ENCODE measurements around the gene TPM2.

The TPM2 gene

GRCh38 chr9:35686222-35687203 lies 3.2 kb downstream of the TPM2 start:
- TF ChIP-seq, protein P1, sequence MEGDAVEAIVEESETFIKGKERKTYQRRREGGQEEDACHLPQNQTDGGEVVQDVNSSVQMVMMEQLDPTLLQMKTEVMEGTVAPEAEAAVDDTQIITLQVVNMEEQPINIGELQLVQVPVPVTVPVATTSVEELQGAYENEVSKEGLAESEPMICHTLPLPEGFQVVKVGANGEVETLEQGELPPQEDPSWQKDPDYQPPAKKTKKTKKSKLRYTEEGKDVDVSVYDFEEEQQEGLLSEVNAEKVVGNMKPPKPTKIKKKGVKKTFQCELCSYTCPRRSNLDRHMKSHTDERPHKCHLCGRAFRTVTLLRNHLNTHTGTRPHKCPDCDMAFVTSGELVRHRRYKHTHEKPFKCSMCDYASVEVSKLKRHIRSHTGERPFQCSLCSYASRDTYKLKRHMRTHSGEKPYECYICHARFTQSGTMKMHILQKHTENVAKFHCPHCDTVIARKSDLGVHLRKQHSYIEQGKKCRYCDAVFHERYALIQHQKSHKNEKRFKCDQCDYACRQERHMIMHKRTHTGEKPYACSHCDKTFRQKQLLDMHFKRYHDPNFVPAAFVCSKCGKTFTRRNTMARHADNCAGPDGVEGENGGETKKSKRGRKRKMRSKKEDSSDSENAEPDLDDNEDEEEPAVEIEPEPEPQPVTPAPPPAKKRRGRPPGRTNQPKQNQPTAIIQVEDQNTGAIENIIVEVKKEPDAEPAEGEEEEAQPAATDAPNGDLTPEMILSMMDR (conservative IDR thresholded peaks at IDR 0.05) = no peak
- no peak for TF ChIP-seq ZFX (IDR thresholded peaks at IDR 0.05)

DNA sequence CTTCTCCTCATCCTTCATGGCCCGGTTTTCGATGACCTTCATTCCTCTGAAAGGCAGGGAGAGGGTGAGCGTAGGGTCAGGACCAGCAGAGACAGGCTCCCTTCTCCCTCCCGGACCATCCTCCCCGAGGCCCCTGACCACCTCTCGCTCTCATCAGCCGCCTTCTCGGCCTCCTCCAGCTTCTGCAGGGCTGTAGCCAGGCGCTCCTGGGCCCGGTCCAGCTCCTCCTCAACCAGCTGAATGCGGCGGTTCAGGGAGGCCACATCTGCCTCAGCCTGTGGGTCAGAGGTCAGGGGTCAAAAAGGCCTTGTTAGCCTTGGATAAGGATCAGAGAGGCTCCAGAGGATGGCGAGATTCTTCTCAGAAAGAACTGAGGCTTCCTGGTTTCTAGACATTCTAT lies 4.2 kb downstream of the TPM2 start:
- H3K27ac ChIP-seq = no peak overlapping the region
- TF ChIP-seq, protein P1 (conservative IDR thresholded peaks at IDR 0.05) = no peak
- no peak for TF ChIP-seq ZFX (IDR thresholded peaks at IDR 0.05)

More at GRCh38 chr9:35686222-35687203, 3.2 kb downstream of the TPM2 start:
- no peak overlapping the region for H3K27ac ChIP-seq

DNA sequence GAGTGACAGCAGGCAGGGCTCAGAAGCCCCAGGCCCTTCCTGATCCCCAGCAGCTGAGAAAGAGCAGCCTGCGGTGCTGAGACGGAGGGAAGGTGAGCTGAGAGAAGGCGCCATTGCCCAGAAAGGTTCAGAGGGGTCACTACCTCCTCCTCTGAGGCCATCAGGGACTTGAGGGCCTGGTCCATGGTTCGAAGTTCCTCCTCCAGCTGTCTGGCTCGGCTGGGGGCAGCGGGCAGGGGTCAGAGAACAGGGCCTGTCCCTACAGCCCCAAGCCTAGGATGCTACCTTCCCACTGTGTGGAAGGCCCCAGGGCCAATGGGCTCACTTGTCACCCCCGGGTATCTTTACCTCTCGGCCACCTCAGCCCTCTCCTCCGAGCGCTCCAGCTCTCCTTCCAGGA lies 4.8 kb downstream of the TPM2 start:
- TF ChIP-seq, protein P1 (conservative IDR thresholded peaks at IDR 0.05) = no peak
- no peak for TF ChIP-seq ZFX (IDR thresholded peaks at IDR 0.05)
- no peak overlapping the region for H3K27ac ChIP-seq

GRCh38 chr9:35683323-35683722 lies 6.4 kb downstream of the TPM2 start:
- H3K27ac ChIP-seq = no peak overlapping the region

GRCh38 chr9:35682520-35683315 lies 7.0 kb downstream of the TPM2 start:
- TF ChIP-seq ZFX (IDR thresholded peaks at IDR 0.05) = no peak
- TF ChIP-seq, protein P1 (conservative IDR thresholded peaks at IDR 0.05) = no peak
- no peak overlapping the region for H3K27ac ChIP-seq

More at GRCh38 chr9:35683323-35683722, 6.4 kb downstream of the TPM2 start:
- TF ChIP-seq ZFX (IDR thresholded peaks at IDR 0.05) = no peak
- TF ChIP-seq, protein P1 (conservative IDR thresholded peaks at IDR 0.05) = no peak

DNA sequence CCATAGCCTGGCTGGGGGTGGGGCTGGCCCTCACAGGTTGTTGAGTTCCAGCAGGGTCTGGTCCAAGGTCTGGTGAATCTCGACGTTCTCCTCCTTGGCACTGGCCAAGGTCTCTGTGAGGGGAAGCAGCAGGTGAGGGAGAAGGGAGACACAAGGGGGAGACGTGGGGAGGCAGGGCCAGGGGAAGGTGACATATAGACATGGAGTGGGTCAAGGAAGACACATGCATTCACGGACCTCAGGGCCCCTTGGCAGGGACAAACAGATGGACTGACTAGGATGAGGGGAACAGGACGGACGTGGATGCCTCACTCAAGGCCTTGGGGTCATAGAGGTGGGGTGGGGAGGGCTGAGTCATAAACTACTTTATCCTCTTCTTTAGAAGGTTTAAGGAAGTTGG lies 7.7 kb downstream of the TPM2 start:
- H3K27ac ChIP-seq = no peak overlapping the region
- TF ChIP-seq ZFX (IDR thresholded peaks at IDR 0.05) = no peak
- TF ChIP-seq, protein P1 (conservative IDR thresholded peaks at IDR 0.05) = no peak

Measured in C4-2B (cell line).